ENCODE data around the gene KRTAP9-2. TPM values are rescaled to one million over a fixed set of nuclear protein-coding genes. Genes with fewer than 3 reads are reported as not detected.
"Not testable (repeated sequence)": the region's sequence is repeated elsewhere in the genome, so short reads cannot be mapped to it uniquely, and the experiment has no call there.

The KRTAP9-2 gene
- polyA plus RNA-seq, 4 donors = not detected

GRCh38 chr17:41267711-41268110, 41.3 kb downstream of the KRTAP9-2 start:
- DNase-seq = no peak
- no peak overlapping the region for H3K4me3 ChIP-seq (ENCODE audit: low read depth in 1 of 3, low read length in 3 of 3)
- FAIRE-seq = no peak
- H3K27me3 ChIP-seq (ENCODE audit: control insufficient read depth in 3 of 3, insufficient read depth in 3 of 3, low read length in 3 of 3) = peaks cover 0 to 5% (median 0%) of the 10 kb centered on the region in 3 donors
- no peaks in the 10 kb centered on the region for H3K36me3 ChIP-seq (ENCODE audit: control insufficient read depth in 3 of 3, insufficient read depth in 2 of 3, low read depth in 1 of 3, low read length in 3 of 3)
- no peaks in the 10 kb centered on the region for H3K4me1 ChIP-seq (ENCODE audit: control insufficient read depth in 3 of 3, insufficient read depth in 2 of 3, low read depth in 1 of 3, low read length in 2 of 3)
- no peaks in the 10 kb centered on the region for H3K9me3 ChIP-seq (ENCODE audit: control insufficient read depth in 2 of 2, insufficient read depth in 1 of 2, low read depth in 1 of 2, low read length in 1 of 2)
- WGBS, 3 donors = 71 to 80% methylated on average over 3 of the region's 3 CpGs; no CpG with 5 or more reads in 1 of the 3 donors
- H3K27ac ChIP-seq (ENCODE audit: low read depth in 1 of 3, low read length in 2 of 3) = no peak overlapping the region

- not testable (repeated sequence) for H3K4me1 ChIP-seq (ENCODE audit: control insufficient read depth in 3 of 3, insufficient read depth in 2 of 3, low read depth in 1 of 3, low read length in 2 of 3)
These were observed 44.9 kb downstream of the KRTAP9-2 start for GRCh38 chr17:41271323-41271722.

GRCh38 chr17:41271858-41272257, 45.4 kb downstream of the KRTAP9-2 start:
- H3K27me3 ChIP-seq (ENCODE audit: control insufficient read depth in 3 of 3, insufficient read depth in 3 of 3, low read length in 3 of 3) = peaks cover 0 to 3% (median 0%) of the 10 kb centered on the region in 3 donors
- DNase-seq (no peak), FAIRE-seq (no peak)
- 21 to 44% methylated on average over 1 of the region's 1 CpG; no CpG with 5 or more reads in 1 of the 3 donors for whole genome bisulfite sequencing, 3 donors
- H3K9me3 ChIP-seq (ENCODE audit: control insufficient read depth in 2 of 2, insufficient read depth in 1 of 2, low read depth in 1 of 2, low read length in 1 of 2) = no peaks in the 10 kb centered on the region
- no peak overlapping the region for H3K27ac ChIP-seq (ENCODE audit: low read depth in 1 of 3, low read length in 2 of 3)
- H3K4me1 ChIP-seq (ENCODE audit: control insufficient read depth in 3 of 3, insufficient read depth in 2 of 3, low read depth in 1 of 3, low read length in 2 of 3) = no peaks in the 10 kb centered on the region
- H3K36me3 ChIP-seq (ENCODE audit: control insufficient read depth in 3 of 3, insufficient read depth in 2 of 3, low read depth in 1 of 3, low read length in 3 of 3) = no peaks in the 10 kb centered on the region
- H3K4me3 ChIP-seq (ENCODE audit: low read depth in 1 of 3, low read length in 3 of 3) = no peak overlapping the region

More at GRCh38 chr17:41271323-41271722, 44.9 kb downstream of the KRTAP9-2 start:
- not testable (repeated sequence) for H3K36me3 ChIP-seq (ENCODE audit: control insufficient read depth in 3 of 3, insufficient read depth in 2 of 3, low read depth in 1 of 3, low read length in 3 of 3); FAIRE-seq; H3K4me3 ChIP-seq (ENCODE audit: low read depth in 1 of 3, low read length in 3 of 3); DNase-seq; H3K9me3 ChIP-seq (ENCODE audit: control insufficient read depth in 2 of 2, insufficient read depth in 1 of 2, low read depth in 1 of 2, low read length in 1 of 2); H3K27me3 ChIP-seq (ENCODE audit: control insufficient read depth in 3 of 3, insufficient read depth in 3 of 3, low read length in 3 of 3); H3K27ac ChIP-seq (ENCODE audit: low read depth in 1 of 3, low read length in 2 of 3)
- WGBS, 3 donors = 38 to 39% methylated on average over 1 of the region's 1 CpG; no CpG with 5 or more reads in 1 of the 3 donors

- not testable (repeated sequence) for H3K9me3 ChIP-seq (ENCODE audit: control insufficient read depth in 2 of 2, insufficient read depth in 1 of 2, low read depth in 1 of 2, low read length in 1 of 2); H3K4me3 ChIP-seq (ENCODE audit: low read depth in 1 of 3, low read length in 3 of 3); H3K27me3 ChIP-seq (ENCODE audit: control insufficient read depth in 3 of 3, insufficient read depth in 3 of 3, low read length in 3 of 3); FAIRE-seq; H3K27ac ChIP-seq (ENCODE audit: low read depth in 1 of 3, low read length in 2 of 3); H3K4me1 ChIP-seq (ENCODE audit: control insufficient read depth in 3 of 3, insufficient read depth in 2 of 3, low read depth in 1 of 3, low read length in 2 of 3); DNase-seq; H3K36me3 ChIP-seq (ENCODE audit: control insufficient read depth in 3 of 3, insufficient read depth in 2 of 3, low read depth in 1 of 3, low read length in 3 of 3)
- 16 to 77% (median 38%) methylated on average over 3 of the region's 3 CpGs for WGBS, 3 donors
These were observed 49.3 kb downstream of the KRTAP9-2 start, which contains the start of gene KRTAP9-7 for GRCh38 chr17:41275648-41276190. KRTAP9-7 (plus strand) TSS chr17:41275698; CDS start chr17:41275698, 0 bp downstream.

Other genes with a start within 250 kb of the KRTAP9-2 start
- gene KRT40, start 242.3 kb upstream of the KRTAP9-2 start, polyA plus RNA-seq = under 1 TPM in 3 of 4 donors, not detected in 1; 0.10 to 0.45 (median 0.12) TPM
- not detected for gene KRTAP3-3, start 232.5 kb upstream of the KRTAP9-2 start, polyA plus RNA-seq
- gene KRTAP3-2, start 226.7 kb upstream of the KRTAP9-2 start, polyA plus RNA-seq = not detected
- not detected for gene KRTAP3-1, start 217.5 kb upstream of the KRTAP9-2 start, polyA plus RNA-seq
- under 1 TPM in 1 of 4 donors, not detected in 3; 0.04 TPM for gene KRTAP1-5, start 199.4 kb upstream of the KRTAP9-2 start, polyA plus RNA-seq
- not detected for gene KRTAP1-4, start 196.5 kb upstream of the KRTAP9-2 start, polyA plus RNA-seq
- not detected for gene KRTAP1-3, start 191.8 kb upstream of the KRTAP9-2 start, polyA plus RNA-seq
- gene KRTAP1-1, start 185.2 kb upstream of the KRTAP9-2 start, polyA plus RNA-seq = not detected
- gene KRTAP2-1, start 179.3 kb upstream of the KRTAP9-2 start, polyA plus RNA-seq = not detected
- not detected for gene KRTAP2-2, start 171.4 kb upstream of the KRTAP9-2 start, polyA plus RNA-seq
- not detected for gene KRTAP2-3, start 166.5 kb upstream of the KRTAP9-2 start, polyA plus RNA-seq
- not detected for gene KRTAP2-4, start 160.8 kb upstream of the KRTAP9-2 start, polyA plus RNA-seq
- gene KRTAP4-7, start 142.5 kb upstream of the KRTAP9-2 start, polyA plus RNA-seq = not detected
- gene KRTAP4-8, start 128.5 kb upstream of the KRTAP9-2 start, polyA plus RNA-seq = not detected
- gene KRTAP4-16, start 124.4 kb upstream of the KRTAP9-2 start, polyA plus RNA-seq = not detected
- not detected for gene KRTAP4-9, start 121.3 kb upstream of the KRTAP9-2 start, polyA plus RNA-seq
- not detected for gene KRTAP4-11, start 108.3 kb upstream of the KRTAP9-2 start, polyA plus RNA-seq
- not detected for gene KRTAP4-12, start 102.5 kb upstream of the KRTAP9-2 start, polyA plus RNA-seq
- gene KRTAP4-6, start 86.1 kb upstream of the KRTAP9-2 start, polyA plus RNA-seq = not detected
- gene KRTAP4-5, start 76.8 kb upstream of the KRTAP9-2 start, polyA plus RNA-seq = not detected
- not detected for gene KRTAP4-4, start 65.9 kb upstream of the KRTAP9-2 start, polyA plus RNA-seq
- gene KRTAP4-3, start 58.4 kb upstream of the KRTAP9-2 start, polyA plus RNA-seq = not detected
- not detected for gene KRTAP4-2, start 48.4 kb upstream of the KRTAP9-2 start, polyA plus RNA-seq
- not detected for gene KRTAP4-1, start 41.7 kb upstream of the KRTAP9-2 start, polyA plus RNA-seq
- gene KRTAP9-1, start 36.8 kb upstream of the KRTAP9-2 start, polyA plus RNA-seq = not detected
- gene KRTAP9-3, start 5.8 kb downstream of the KRTAP9-2 start, polyA plus RNA-seq = not detected
- gene KRTAP9-8, start 11.4 kb downstream of the KRTAP9-2 start, polyA plus RNA-seq = not detected
- gene KRTAP9-4, start 23.0 kb downstream of the KRTAP9-2 start, polyA plus RNA-seq = not detected
- not detected for gene KRTAP9-9, start 28.7 kb downstream of the KRTAP9-2 start, polyA plus RNA-seq
- not detected for gene KRTAP9-6, start 38.7 kb downstream of the KRTAP9-2 start, polyA plus RNA-seq
- not detected for gene KRTAP9-7, start 49.0 kb downstream of the KRTAP9-2 start, polyA plus RNA-seq
- gene KRTAP29-1, start 76.2 kb downstream of the KRTAP9-2 start, polyA plus RNA-seq = not detected
- gene KRTAP16-1, start 82.7 kb downstream of the KRTAP9-2 start, polyA plus RNA-seq = not detected
- gene KRTAP17-1, start 89.1 kb downstream of the KRTAP9-2 start, polyA plus RNA-seq = not detected
- gene KRT33A, start 124.2 kb downstream of the KRTAP9-2 start, polyA plus RNA-seq = not detected
- gene KRT33B, start 143.2 kb downstream of the KRTAP9-2 start, polyA plus RNA-seq = not detected
- not detected for gene KRT34, start 155.7 kb downstream of the KRTAP9-2 start, polyA plus RNA-seq
- not detected for gene KRT31, start 171.0 kb downstream of the KRTAP9-2 start, polyA plus RNA-seq
- gene KRT37, start 197.9 kb downstream of the KRTAP9-2 start, polyA plus RNA-seq = not detected
- not detected for gene KRT38, start 214.3 kb downstream of the KRTAP9-2 start, polyA plus RNA-seq
- gene KRT32, start 240.7 kb downstream of the KRTAP9-2 start, polyA plus RNA-seq = not detected

Data from small intestine (tissue), 7 donors.